Fibroblast of the aortic adventitia (primary cell): Measurements from ENCODE around the gene SYNPO2. TPM values are rescaled to one million over a fixed set of nuclear protein-coding genes. Genes with fewer than 3 reads are reported as not detected.

Experiments used
- DNase-seq: peaks from one replicate; pipeline ENCODE4 v3.0.0-alpha.2; 2010; ENCODE audit warnings: low read depth
- H3K4me3 ChIP-seq: 2 replicates; pipeline ENCODE4 v1.5.1; 2011; ENCODE audit warnings: low read depth, mild to moderate bottlenecking, control low read depth, low read length, moderate library complexity
- total RNA-seq: library from RNA; depleted of rRNA; stranded (reverse); fragments of >200 nt; gene quantifications from 2 replicates; pipeline ENCODE4 v1.2.3, GENCODE V29; 2012; ENCODE audit warnings: low replicate concordance
- TF ChIP-seq, protein P1 (sequence below): IDR thresholded peaks from 2 replicates; pipeline ENCODE4 v1.5.1; 2011; ENCODE audit warnings: mild to moderate bottlenecking, low read length, control low read depth, inconsistent platforms; ENCODE audit not compliant: insufficient read depth

The SYNPO2 gene
- total RNA-seq, 1 donor = 3.4 TPM

DNA sequence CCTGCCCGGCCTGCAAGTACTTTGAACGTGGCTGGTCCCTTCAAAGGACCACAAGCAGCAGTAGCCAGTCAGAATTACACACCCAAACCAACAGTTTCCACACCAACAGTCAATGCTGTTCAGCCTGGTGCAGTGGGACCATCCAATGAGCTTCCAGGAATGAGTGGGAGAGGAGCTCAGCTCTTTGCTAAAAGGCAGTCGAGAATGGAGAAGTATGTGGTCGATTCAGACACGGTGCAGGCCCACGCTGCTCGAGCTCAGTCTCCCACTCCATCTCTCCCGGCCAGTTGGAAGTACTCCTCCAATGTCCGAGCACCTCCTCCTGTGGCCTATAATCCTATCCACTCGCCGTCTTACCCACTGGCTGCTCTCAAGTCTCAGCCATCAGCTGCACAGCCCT is 142.6 kb downstream of the SYNPO2 start:
- no peak for DNase-seq
- H3K4me3 ChIP-seq = no peak overlapping the region
- TF ChIP-seq, protein P1, sequence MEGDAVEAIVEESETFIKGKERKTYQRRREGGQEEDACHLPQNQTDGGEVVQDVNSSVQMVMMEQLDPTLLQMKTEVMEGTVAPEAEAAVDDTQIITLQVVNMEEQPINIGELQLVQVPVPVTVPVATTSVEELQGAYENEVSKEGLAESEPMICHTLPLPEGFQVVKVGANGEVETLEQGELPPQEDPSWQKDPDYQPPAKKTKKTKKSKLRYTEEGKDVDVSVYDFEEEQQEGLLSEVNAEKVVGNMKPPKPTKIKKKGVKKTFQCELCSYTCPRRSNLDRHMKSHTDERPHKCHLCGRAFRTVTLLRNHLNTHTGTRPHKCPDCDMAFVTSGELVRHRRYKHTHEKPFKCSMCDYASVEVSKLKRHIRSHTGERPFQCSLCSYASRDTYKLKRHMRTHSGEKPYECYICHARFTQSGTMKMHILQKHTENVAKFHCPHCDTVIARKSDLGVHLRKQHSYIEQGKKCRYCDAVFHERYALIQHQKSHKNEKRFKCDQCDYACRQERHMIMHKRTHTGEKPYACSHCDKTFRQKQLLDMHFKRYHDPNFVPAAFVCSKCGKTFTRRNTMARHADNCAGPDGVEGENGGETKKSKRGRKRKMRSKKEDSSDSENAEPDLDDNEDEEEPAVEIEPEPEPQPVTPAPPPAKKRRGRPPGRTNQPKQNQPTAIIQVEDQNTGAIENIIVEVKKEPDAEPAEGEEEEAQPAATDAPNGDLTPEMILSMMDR = no peak

DNA sequence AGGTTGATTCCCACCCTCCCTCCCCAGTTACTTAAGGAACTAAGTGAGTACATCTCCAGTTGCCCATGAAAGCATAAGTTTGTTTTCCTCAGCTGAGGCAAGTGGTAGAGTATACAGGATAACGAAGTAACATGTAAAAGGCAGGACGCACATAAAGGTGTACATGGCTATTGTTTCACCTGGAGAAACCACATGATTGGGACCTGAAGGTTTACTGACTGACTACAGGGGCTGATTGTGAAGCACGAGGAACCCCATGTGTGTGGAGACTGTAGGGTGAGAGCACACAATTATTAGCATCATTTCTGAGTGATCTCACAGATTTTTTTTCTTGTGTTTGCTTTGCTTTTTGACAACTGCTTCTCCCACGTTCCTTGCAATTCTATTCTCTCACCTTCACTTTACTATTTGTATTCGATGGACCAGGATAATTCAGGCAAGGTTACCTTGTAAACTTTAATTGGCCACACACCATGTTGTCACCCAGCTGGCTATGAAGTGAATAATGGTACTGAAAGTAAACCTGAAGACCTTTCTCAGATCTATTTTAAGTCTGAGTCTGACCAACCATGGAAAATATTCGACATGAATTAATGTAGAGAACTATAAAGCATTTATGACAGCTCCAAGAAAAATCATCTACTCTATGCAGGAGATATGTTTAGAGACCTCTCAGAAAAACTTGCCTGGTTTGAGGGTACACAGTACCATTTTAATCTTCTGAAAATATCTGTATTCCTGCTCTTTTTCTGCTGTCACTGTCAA is 144.4 kb downstream of the SYNPO2 start:
- H3K4me3 ChIP-seq = no peak overlapping the region
- TF ChIP-seq, protein P1 = no peak
- no peak for DNase-seq

DNA sequence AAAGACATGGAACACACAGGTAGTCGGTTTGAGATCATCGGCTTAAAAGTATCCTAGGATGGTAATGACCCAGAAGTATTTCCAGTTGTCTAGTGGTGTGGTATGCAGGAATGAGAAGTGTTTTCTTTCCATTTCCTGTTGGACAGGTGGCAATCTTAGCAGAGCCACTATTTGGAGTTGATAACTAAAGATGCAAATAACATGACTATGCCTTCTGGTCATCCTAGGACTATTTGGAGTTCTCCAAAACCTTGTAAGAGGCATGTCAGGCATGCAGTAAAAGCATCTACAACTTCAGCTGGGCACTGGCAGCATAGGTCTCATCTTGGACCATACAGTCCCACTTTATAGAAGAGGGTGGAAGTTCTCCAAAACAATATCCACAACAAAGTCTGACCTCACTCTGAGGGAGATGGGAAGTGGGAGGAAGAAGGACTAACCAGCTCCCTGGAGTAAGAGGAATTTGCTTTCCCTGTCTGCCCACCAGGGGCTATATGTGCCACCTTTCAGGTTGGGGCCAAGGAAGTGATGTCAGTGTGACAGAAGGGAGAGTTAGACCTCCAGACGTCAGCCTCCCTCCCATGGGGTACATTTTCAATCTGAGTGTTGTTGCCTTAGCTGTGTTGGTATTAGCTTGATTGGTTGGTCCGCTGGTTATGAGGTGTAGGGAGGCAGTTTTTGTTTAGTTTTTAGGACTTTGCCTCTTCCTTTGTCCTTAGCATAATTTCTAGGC is 145.8 kb downstream of the SYNPO2 start:
- TF ChIP-seq, protein P1 = no peak
- H3K4me3 ChIP-seq = no peak overlapping the region
- no peak for DNase-seq

DNA sequence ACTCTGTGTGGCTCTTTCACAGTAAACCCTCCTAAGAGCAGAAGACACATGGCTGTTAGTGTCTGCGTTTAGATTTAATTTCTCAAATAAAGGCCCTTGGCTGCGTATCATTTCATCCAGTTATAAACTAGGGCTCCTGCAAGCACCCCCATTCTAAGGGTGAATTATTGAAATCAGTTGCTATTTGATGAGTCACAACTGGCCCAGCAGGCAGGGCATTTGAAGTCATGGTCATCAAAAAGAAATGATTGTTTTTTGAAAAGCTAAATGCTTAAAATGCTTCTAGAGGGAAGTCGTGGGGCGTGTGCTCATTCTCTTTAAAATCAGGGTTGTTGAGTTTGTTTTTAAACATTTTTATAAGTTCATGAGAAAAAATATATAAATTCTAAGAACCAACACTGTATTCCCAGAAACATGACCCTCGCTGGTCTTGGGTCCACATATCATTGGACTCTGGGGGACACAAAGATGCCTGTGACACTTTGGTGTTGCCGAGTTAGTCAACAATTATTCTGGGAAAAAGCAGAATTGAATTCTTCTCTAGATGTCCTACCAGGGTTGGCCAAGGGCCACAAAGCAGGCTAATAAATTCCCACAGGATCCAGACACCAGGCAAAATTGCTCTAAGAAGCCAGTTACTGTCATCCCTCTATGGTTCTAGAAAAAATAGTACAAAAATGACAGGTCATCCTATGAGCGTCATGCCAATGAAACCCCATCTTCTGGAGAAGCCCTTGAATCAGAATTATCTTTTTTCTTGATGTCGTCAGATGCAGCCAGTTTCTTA is 147.5 kb downstream of the SYNPO2 start:
- TF ChIP-seq, protein P1 = no peak
- H3K4me3 ChIP-seq = no peak overlapping the region
- no peak for DNase-seq

DNA sequence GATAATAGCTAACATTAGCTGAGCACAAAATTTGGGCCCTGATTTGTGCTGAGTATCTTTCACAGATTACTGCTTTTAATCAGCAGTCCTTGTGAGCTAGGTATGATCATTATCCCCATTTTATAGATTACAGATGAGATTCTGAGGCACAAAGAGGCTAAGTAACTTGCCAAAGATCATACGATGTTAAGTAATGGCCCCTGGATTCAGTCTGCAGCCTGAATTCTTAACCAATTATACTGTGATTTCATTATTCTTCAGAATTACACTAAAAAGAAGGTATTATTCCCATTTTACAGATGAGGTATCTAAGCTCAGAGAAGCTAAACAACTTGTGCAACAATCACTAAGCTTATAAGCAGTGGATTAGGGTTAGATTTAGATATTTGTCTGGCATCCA is 149.1 kb downstream of the SYNPO2 start:
- TF ChIP-seq, protein P1 = no peak
- no peak for DNase-seq
- no peak overlapping the region for H3K4me3 ChIP-seq

DNA sequence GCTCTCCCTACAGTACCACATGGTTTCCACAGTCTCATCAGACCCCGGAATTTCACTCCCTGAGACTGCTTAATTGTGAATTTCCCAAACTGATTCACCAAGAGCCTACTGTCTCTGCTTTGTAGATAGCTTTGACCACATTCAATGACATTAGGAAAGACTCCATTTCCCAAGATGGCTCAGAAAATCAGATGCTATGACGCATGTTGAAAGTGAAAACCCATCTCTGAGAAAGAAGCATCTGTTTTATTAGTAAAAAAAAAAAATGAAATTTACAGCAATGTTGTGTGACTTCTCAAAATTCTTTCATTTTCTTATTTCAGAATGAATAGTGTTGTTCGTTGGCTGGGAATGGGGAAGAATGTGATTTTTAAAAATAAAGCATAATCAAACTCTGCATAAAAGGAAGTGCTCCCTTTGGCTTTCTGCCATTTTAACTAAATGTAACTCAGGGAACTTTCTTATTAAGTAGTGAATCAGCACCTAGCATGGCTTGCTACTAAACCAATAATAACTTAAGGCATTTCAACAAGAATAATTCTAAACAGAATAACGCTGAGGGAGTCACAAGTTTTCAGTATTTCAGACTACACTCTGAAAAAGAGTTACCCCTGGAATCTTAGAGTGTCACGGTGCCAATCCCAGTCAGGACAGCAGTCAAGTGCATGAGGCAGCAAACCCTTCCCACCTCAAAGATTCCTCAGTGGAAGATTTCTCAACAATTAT is 149.6 kb downstream of the SYNPO2 start:
- TF ChIP-seq, protein P1 = no peak

More for the DNA sequence above, 149.6 kb downstream of the SYNPO2 start:
- H3K4me3 ChIP-seq = no peak overlapping the region
- DNase-seq = peak; percentile 41
